IPS-18a (cell line): ENCODE measurements around the gene CD300LB.
"Not testable (repeated sequence)": the region's sequence is repeated elsewhere in the genome, so short reads cannot be mapped to it uniquely, and the experiment has no call there.

Source experiments
- H3K27ac ChIP-seq: one replicate; pipeline ENCODE4 v1.5.1; 2013; ENCODE audit warnings: low read length
- H3K27me3 ChIP-seq: one replicate; pipeline ENCODE4 v1.6.1; 2013; ENCODE audit warnings: mild to moderate bottlenecking, low read length; ENCODE audit not compliant: control insufficient read depth, insufficient read depth
- H3K36me3 ChIP-seq: one replicate; pipeline ENCODE4 v1.6.1; 2013; ENCODE audit warnings: low read depth, low read length; ENCODE audit not compliant: control insufficient read depth
- H3K4me1 ChIP-seq: one replicate; pipeline ENCODE4 v1.6.1; 2013; ENCODE audit warnings: low read depth, low read length; ENCODE audit not compliant: control insufficient read depth
- H3K4me3 ChIP-seq: one replicate; pipeline ENCODE4 v1.5.1; 2013; ENCODE audit warnings: low read length
- H3K9ac ChIP-seq: one replicate; pipeline ENCODE4 v1.6.1; 2013; ENCODE audit warnings: mild to moderate bottlenecking, low read length, moderate library complexity
- H3K9me3 ChIP-seq: one replicate; pipeline ENCODE4 v1.6.1; 2013; ENCODE audit warnings: low read depth, low read length; ENCODE audit not compliant: control insufficient read depth

Gene CD300LB

GRCh38 chr17:74531231-74531761 lies at the start of gene CD300LB:
TSS of gene CD300LB (minus strand) at chr17:74531475. CDS start at chr17:74531350, 125 bp downstream.
- Histone ChIP-seq H3K36me3 (no peaks in the 10 kb centered on the region), H3K9ac (no peak within 1 kb of the TSS), H3K4me1 (no peaks in the 10 kb centered on the region), H3K27ac (no peak within 1 kb of the TSS), H3K9me3 (no peaks in the 10 kb centered on the region), H3K4me3 (no peak within 1 kb of the TSS), H3K27me3 (peaks cover 5% of the 10 kb centered on the region)

DNA sequence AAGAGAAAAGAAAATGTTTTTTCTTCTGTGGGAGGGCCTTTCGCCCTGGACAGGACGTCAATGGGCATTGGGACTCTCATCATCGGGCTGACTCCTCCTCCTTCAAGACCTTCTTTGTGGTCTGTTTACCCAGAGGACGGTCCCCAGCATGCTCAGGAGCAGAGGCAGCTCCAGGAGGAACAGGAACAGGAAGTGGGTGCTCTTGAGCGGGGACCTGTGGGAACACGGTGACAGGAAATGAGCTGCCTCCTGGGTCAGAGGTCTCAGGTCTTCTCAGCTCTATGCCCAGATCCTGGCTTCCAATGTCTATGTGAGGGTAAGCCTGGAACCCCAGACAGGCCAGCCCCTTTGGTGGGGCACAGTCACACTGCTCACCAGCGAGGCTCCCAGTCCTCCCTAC lies 48.6 kb upstream of the CD300LB start:
- Histone ChIP-seq H3K36me3 (no peaks in the 10 kb centered on the region), H3K9ac (no peak overlapping the region), H3K4me1 (no peaks in the 10 kb centered on the region), H3K9me3 (no peaks in the 10 kb centered on the region), H3K27ac (no peak overlapping the region), H3K27me3 (no peaks in the 10 kb centered on the region), H3K4me3 (no peak overlapping the region)

GRCh38 chr17:74578979-74579378 lies 47.7 kb upstream of the CD300LB start:
- no peaks in the 10 kb centered on the region for H3K9me3 ChIP-seq
- H3K36me3 ChIP-seq, result no peaks in the 10 kb centered on the region
- H3K4me1 ChIP-seq, result no peaks in the 10 kb centered on the region

GRCh38 chr17:74574489-74575142 lies 43.3 kb upstream of the CD300LB start:
- H3K36me3 ChIP-seq, result no peaks in the 10 kb centered on the region
- H3K27ac ChIP-seq, result no peak overlapping the region
- H3K9me3 ChIP-seq, result no peaks in the 10 kb centered on the region
- H3K4me1 ChIP-seq, result no peaks in the 10 kb centered on the region
- H3K27me3 ChIP-seq, result no peaks in the 10 kb centered on the region
- no peak overlapping the region for H3K4me3 ChIP-seq
- H3K9ac ChIP-seq, result no peak overlapping the region

More at GRCh38 chr17:74578979-74579378, 47.7 kb upstream of the CD300LB start:
- Histone ChIP-seq H3K27me3 (no peaks in the 10 kb centered on the region), H3K9ac (no peak overlapping the region), H3K4me3 (no peak overlapping the region), H3K27ac (no peak overlapping the region)

DNA sequence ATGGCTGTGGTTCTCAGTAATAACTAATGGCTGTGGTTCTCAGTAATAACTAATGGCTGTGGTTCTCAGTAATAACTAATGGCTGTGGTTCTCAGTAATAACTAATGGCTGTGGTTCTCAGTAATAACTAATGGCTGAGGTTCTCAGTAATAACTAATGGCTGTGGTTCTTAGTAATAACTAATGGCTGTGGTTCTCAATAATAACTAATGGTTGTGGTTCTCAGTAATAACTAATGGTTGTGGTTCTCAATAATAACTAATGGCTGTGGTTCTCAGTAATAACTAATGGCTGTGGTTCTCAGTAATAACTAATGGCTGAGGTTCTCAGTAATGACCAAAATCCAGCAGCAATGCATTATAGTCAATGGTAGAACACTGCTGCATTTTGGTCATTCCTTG lies 42.4 kb upstream of the CD300LB start:
- not testable (repeated sequence) for H3K9me3 ChIP-seq, H3K27me3 ChIP-seq, H3K4me3 ChIP-seq, H3K36me3 ChIP-seq, H3K9ac ChIP-seq, H3K27ac ChIP-seq, H3K4me1 ChIP-seq

DNA sequence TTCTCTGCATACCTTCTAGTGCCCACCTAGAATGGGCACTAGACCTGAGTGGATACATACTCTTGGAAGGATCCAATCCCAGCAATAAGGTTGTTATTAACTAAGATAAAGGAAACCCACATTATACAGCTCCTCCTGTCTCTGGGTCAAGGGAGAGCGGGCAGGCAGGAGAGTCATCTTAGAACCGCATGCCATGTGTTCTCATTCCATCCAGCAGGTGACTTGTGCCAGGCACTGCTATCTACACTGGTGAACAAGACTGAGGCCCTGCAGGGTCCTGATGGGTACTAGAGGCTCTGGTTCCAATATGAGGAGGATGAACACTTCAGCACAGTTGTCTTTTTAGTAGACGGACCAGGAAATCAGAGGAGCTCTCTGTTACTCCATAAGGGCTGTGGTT lies 41.9 kb upstream of the CD300LB start:
- no peak overlapping the region for H3K9ac ChIP-seq
- no peaks in the 10 kb centered on the region for H3K4me1 ChIP-seq
- no peak overlapping the region for H3K27ac ChIP-seq
- no peaks in the 10 kb centered on the region for H3K27me3 ChIP-seq
- H3K9me3 ChIP-seq, result no peaks in the 10 kb centered on the region
- H3K36me3 ChIP-seq, result no peaks in the 10 kb centered on the region
- no peak overlapping the region for H3K4me3 ChIP-seq

- H3K36me3 ChIP-seq, result no peaks in the 10 kb centered on the region
- H3K27ac ChIP-seq, result no peak overlapping the region
- no peak overlapping the region for H3K9ac ChIP-seq
- no peaks in the 10 kb centered on the region for H3K4me1 ChIP-seq
- H3K27me3 ChIP-seq, result no peaks in the 10 kb centered on the region
- H3K9me3 ChIP-seq, result no peaks in the 10 kb centered on the region
- H3K4me3 ChIP-seq, result no peak overlapping the region
Measured at GRCh38 chr17:74571621-74572270, 40.5 kb upstream of the CD300LB start.

DNA sequence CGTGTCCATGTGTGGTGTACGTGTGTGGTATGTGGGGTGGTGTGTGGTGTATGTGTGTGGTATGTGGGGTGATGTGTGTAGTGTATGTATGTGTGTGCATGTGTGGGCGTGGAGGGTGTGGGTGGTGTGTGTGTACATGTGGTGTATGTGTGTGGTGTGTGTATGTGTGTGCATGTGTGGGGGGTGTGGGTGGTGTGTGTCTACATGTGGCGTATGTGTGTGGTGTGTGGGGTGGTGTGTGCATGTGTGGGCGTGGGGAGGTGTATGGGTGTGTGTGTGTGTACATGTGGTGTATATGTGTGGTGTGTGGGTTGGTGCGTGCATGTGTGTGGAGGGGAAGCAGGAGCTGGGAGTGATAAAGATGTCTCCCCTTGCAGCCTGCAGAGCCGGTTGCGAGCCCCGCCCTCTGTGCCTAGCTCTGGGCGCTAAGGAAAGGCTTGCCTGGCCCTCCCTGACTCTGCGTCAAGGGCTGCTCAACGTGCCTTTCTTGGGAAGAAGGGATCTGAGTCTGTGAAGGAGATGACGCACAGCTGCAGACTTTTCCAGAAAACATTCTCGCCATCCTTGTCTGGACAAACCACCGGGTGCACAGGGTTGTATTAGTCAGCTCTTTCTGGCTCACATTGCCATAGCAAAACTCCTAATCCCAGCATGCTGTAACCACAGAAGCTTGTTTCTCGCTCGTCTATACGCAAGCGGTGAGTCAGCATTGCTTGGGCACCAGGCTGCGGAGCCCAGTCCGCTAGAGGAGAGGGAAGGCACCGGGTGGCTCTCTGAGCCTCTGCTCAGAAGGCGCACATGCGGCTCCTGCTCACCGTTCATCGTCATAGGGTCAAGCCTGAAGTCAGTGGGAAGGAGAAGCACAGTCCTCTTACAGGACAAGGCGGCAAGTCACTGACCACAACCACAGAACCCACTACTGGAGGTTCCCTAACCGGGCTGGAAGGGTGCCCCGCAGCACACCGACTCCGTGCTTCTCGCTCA lies 38.0 kb upstream of the CD300LB start:
- Histone ChIP-seq H3K9ac (no peak overlapping the region), H3K27ac (no peak overlapping the region), H3K9me3 (no peaks in the 10 kb centered on the region), H3K4me3 (no peak overlapping the region), H3K4me1 (no peaks in the 10 kb centered on the region), H3K27me3 (no peaks in the 10 kb centered on the region), H3K36me3 (no peaks in the 10 kb centered on the region)

GRCh38 chr17:74568106-74568873 lies 37.0 kb upstream of the CD300LB start:
- H3K9ac ChIP-seq, result no peak overlapping the region
- no peak overlapping the region for H3K27ac ChIP-seq
- H3K27me3 ChIP-seq, result no peaks in the 10 kb centered on the region

DNA sequence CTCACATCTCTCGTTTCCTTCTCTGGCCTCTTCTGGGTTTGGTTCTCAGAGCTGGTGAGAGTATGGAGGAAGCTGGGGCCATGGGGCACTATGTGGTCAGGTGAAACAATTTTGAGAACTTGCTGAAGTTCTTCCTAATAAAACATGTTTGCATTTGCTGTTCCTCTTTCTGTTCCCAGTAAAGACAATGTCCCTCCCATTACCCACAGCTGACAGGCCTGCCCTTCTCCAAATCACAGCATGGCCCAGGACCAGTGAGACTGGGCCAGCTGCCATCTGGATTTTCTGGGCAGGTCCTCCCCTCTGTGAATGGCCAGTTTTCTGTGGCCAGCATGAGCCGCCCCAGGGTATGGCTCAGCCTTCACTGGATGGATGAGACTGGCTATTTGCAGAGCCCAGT lies 36.1 kb upstream of the CD300LB start, which contains the start of gene CD300H:
TSS of gene CD300H (minus strand) at position 113 of the 400 bp plus-strand sequence.
- no peaks in the 10 kb centered on the region for H3K36me3 ChIP-seq
- no peak within 1 kb of the TSS for H3K27ac ChIP-seq
- H3K4me3 ChIP-seq, result no peak within 1 kb of the TSS
- H3K9me3 ChIP-seq, result no peaks in the 10 kb centered on the region
- no peaks in the 10 kb centered on the region for H3K4me1 ChIP-seq
- no peak within 1 kb of the TSS for H3K9ac ChIP-seq
- no peaks in the 10 kb centered on the region for H3K27me3 ChIP-seq

More at GRCh38 chr17:74568106-74568873, 37.0 kb upstream of the CD300LB start:
- Histone ChIP-seq H3K36me3 (no peaks in the 10 kb centered on the region), H3K4me1 (no peaks in the 10 kb centered on the region), H3K4me3 (no peak overlapping the region), H3K9me3 (no peaks in the 10 kb centered on the region)
